ENCODE data around the gene PRKCZ. TPM values are rescaled to one million over a fixed set of nuclear protein-coding genes. Genes with fewer than 3 reads are reported as not detected.

The PRKCZ gene
- total RNA-seq, 1 donor from 2014 or later: 37.6 TPM

GRCh38 chr1:2041305-2041704, 8.9 kb upstream of the PRKCZ start:
- H3K27me3 ChIP-seq (ENCODE audit: control insufficient read depth, insufficient read depth, low read length): peaks cover 18% of the 10 kb centered on the region
- H3K4me3 ChIP-seq (ENCODE audit: low read depth, low read length): no peak overlapping the region
- TF ChIP-seq, protein P1, sequence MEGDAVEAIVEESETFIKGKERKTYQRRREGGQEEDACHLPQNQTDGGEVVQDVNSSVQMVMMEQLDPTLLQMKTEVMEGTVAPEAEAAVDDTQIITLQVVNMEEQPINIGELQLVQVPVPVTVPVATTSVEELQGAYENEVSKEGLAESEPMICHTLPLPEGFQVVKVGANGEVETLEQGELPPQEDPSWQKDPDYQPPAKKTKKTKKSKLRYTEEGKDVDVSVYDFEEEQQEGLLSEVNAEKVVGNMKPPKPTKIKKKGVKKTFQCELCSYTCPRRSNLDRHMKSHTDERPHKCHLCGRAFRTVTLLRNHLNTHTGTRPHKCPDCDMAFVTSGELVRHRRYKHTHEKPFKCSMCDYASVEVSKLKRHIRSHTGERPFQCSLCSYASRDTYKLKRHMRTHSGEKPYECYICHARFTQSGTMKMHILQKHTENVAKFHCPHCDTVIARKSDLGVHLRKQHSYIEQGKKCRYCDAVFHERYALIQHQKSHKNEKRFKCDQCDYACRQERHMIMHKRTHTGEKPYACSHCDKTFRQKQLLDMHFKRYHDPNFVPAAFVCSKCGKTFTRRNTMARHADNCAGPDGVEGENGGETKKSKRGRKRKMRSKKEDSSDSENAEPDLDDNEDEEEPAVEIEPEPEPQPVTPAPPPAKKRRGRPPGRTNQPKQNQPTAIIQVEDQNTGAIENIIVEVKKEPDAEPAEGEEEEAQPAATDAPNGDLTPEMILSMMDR (IDR thresholded peaks at IDR 0.05; ENCODE audit: insufficient read depth, low read length, poor library complexity, severe bottlenecking): no peak
- no peaks in the 10 kb centered on the region for H3K36me3 ChIP-seq (ENCODE audit: control insufficient read depth, insufficient read depth, low read length)
- DNase-seq (ENCODE audit: low read depth): no peak

DNA sequence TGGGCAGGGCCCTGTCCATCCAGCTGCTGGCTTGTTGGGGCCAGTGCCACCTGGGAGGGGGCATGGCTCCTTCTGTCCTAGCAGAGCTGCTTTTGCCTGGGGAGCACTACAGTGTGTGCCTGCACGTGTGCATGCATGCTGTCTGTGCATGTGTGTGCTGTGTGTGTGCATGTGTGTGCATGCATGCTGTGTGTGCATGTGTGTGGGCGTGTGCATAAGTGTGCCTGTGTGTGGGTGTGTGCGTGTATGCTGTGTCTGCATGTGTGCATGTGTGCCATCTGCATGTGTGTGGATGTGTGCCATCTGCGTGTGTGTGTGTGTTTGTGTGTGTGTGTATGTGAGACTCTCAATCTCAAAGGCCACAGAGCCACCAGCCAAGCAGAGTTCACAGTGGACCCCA, 8.3 kb upstream of the PRKCZ start:
- H3K27me3 ChIP-seq (ENCODE audit: control insufficient read depth, insufficient read depth, low read length): peaks cover 18% of the 10 kb centered on the region

GRCh38 chr1:2042830-2043773, 7.1 kb upstream of the PRKCZ start:
- H3K4me3 ChIP-seq (ENCODE audit: low read depth, low read length): no peak overlapping the region

More for the DNA sequence above, 8.3 kb upstream of the PRKCZ start:
- Histone ChIP-seq H3K36me3 (ENCODE audit: control insufficient read depth, insufficient read depth, low read length) (no peaks in the 10 kb centered on the region), H3K4me3 (ENCODE audit: low read depth, low read length) (no peak overlapping the region)
- TF ChIP-seq, protein P1 (IDR thresholded peaks at IDR 0.05; ENCODE audit: insufficient read depth, low read length, poor library complexity, severe bottlenecking): no peak
- no peak for DNase-seq (ENCODE audit: low read depth)

DNA sequence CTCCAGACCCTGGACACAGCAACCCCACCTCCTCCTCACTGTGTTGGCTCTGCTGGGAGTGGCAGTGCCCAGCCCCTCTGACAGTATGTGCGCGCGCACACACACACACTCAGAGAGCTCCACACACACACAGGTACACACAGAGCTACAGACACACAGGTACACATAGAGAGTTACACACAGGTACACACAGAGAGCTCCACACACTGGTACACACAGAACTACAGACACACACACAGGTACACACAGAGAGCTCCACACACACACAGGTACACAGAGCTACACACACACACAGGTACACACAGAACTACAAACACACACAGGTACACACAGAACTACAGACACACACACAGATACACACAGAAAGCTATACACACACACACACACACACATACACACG, 6.3 kb upstream of the PRKCZ start:
- TF ChIP-seq, protein P1 (IDR thresholded peaks at IDR 0.05; ENCODE audit: insufficient read depth, low read length, poor library complexity, severe bottlenecking): no peak
- H3K36me3 ChIP-seq (ENCODE audit: control insufficient read depth, insufficient read depth, low read length): no peaks in the 10 kb centered on the region
- no peak for DNase-seq (ENCODE audit: low read depth)
- H3K4me3 ChIP-seq (ENCODE audit: low read depth, low read length): no peak overlapping the region
- H3K27me3 ChIP-seq (ENCODE audit: control insufficient read depth, insufficient read depth, low read length): peaks cover 18% of the 10 kb centered on the region

More at GRCh38 chr1:2042830-2043773, 7.1 kb upstream of the PRKCZ start:
- DNase-seq (ENCODE audit: low read depth): no peak
- Histone ChIP-seq H3K36me3 (ENCODE audit: control insufficient read depth, insufficient read depth, low read length) (no peaks in the 10 kb centered on the region), H3K27me3 (ENCODE audit: control insufficient read depth, insufficient read depth, low read length) (peaks cover 18% of the 10 kb centered on the region)
- TF ChIP-seq, protein P1 (IDR thresholded peaks at IDR 0.05; ENCODE audit: insufficient read depth, low read length, poor library complexity, severe bottlenecking): no peak

DNA sequence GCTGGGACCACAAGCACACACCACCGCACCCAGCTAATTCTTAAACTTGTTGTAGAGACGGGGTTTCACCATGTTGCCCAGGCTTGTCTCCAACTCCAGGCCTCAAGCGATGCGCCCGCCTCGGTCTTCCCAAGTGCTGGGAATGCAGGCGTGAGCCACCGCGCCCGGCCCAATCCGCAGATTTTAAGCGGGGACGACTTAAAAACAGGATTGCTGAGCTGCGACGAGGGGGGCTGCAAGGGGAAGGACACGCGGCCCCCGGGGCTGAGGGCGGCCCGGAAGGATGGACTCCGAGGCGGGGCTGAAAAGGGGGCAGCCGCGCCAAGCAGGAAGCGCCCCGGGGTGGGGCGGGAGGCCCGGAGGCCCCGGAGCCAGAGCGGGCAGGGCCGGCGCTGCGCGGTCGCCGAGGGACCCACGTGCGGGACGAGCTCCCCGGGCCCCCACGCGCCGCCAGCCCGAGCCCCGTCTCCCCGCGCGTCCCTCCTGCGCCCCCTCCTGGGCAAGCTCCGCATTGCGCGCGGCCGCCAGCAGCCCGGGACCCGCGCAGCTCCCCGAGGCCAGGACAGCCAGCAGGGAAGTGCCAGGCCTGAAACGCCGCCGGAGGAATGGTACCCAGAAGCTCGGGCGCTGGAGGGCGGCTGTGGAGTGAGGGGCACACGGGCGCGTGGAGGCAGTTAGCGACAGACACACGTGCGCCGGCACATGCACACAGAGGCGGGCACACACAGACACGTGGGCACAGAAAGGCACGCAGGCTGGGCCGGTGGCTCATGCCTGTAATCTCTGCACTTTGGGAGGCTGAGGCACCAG, 5.5 kb upstream of the PRKCZ start:
- TF ChIP-seq, protein P1 (IDR thresholded peaks at IDR 0.05; ENCODE audit: insufficient read depth, low read length, poor library complexity, severe bottlenecking): peak; percentile 37
- peaks cover 17% of the 10 kb centered on the region for H3K27me3 ChIP-seq (ENCODE audit: control insufficient read depth, insufficient read depth, low read length)
- DNase-seq (ENCODE audit: low read depth): no peak
- H3K4me3 ChIP-seq (ENCODE audit: low read depth, low read length): no peak overlapping the region
- H3K36me3 ChIP-seq (ENCODE audit: control insufficient read depth, insufficient read depth, low read length): no peaks in the 10 kb centered on the region
